Stimulated activated naive CD8-positive, alpha-beta T cell treated with anti-CD3 and anti-CD28 coated beads, Interleukin-15, Interleukin-2, amounts not matched to agents 100 ng/mL and 50 ng/mL, for 24 hours (primary cell): ENCODE data around the gene SLCO4A1.

Experiments used
- H3K27ac Mint-ChIP-seq: one replicate; pipeline ENCODE4 v1.8.0; 2021; ENCODE audit warnings: mild to moderate bottlenecking, mixed read lengths
- H3K27me3 Mint-ChIP-seq: one replicate; pipeline ENCODE4 v1.8.0; 2021; ENCODE audit warnings: mixed read lengths
- H3K36me3 Mint-ChIP-seq: one replicate; pipeline ENCODE4 v1.8.0; 2021; ENCODE audit warnings: low read depth, mixed read lengths
- H3K4me1 Mint-ChIP-seq: one replicate; pipeline ENCODE4 v1.8.0; 2021; ENCODE audit warnings: low read depth, mixed read lengths
- H3K4me3 Mint-ChIP-seq: one replicate; pipeline ENCODE4 v1.8.0; 2021; ENCODE audit warnings: mild to moderate bottlenecking, mixed read lengths
- H3K9me3 Mint-ChIP-seq: one replicate; pipeline ENCODE4 v1.8.0; 2021; ENCODE audit warnings: mixed read lengths

The SLCO4A1 gene

DNA sequence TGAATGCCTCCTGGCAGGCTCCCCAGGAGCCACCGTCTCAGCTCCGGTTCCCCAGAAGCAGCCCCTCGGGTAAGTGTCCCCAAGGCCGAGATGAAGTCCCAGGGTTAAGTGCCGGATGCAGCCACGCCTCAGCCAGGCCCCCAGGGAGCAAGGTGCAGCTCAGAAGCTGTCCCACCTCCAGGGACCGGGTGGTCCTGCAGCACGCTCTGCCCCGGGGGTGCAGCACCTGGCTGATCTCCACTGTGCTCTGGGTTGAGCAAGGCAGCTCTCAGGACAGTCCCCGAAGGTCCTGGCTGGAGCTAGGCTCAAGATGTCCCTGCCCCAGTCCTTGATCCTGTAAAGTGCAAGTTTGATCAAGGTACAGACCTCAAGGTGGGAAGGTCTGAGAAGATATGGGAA is 51.2 kb downstream of the SLCO4A1 start:
- H3K9me3 Mint-ChIP-seq, result no peaks in the 10 kb centered on the region
- H3K27me3 Mint-ChIP-seq, result peaks cover 3% of the 10 kb centered on the region
- H3K4me1 Mint-ChIP-seq, result peaks cover 5% of the 10 kb centered on the region
- no peak overlapping the region for H3K4me3 Mint-ChIP-seq
- H3K27ac Mint-ChIP-seq, result no peak overlapping the region
- H3K36me3 Mint-ChIP-seq, result no peaks in the 10 kb centered on the region

GRCh38 chr20:62694106-62694505 is 51.8 kb downstream of the SLCO4A1 start:
- H3K9me3 Mint-ChIP-seq, result no peaks in the 10 kb centered on the region
- no peak overlapping the region for H3K27ac Mint-ChIP-seq
- H3K4me3 Mint-ChIP-seq, result no peak overlapping the region
- H3K4me1 Mint-ChIP-seq, result peaks cover 5% of the 10 kb centered on the region
- no peaks in the 10 kb centered on the region for H3K36me3 Mint-ChIP-seq
- peaks cover 3% of the 10 kb centered on the region for H3K27me3 Mint-ChIP-seq

DNA sequence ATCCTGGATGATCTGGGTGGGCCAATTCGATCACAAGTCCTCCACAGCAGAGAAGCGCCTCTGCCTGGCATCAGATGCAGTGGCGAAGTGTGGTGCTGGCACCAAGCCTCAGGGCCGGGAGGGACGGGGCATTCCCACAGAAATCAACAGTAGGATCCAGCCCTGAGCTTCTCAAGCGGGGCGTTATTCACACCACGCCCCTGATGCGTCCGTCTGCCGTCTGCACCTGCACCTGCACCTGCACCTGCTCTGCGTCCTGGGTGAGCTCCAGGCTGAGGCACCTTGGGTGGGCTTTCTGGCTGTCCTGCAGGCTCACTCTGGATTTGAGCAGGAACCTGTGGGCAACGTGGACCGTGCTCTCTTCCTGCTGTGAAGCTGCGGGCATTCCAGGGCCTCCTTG is 52.6 kb downstream of the SLCO4A1 start:
- no peak overlapping the region for H3K27ac Mint-ChIP-seq
- H3K4me3 Mint-ChIP-seq, result no peak overlapping the region
- no peaks in the 10 kb centered on the region for H3K36me3 Mint-ChIP-seq
- H3K27me3 Mint-ChIP-seq, result peaks cover 3% of the 10 kb centered on the region
- no peaks in the 10 kb centered on the region for H3K9me3 Mint-ChIP-seq
- H3K4me1 Mint-ChIP-seq, result peaks cover 5% of the 10 kb centered on the region

DNA sequence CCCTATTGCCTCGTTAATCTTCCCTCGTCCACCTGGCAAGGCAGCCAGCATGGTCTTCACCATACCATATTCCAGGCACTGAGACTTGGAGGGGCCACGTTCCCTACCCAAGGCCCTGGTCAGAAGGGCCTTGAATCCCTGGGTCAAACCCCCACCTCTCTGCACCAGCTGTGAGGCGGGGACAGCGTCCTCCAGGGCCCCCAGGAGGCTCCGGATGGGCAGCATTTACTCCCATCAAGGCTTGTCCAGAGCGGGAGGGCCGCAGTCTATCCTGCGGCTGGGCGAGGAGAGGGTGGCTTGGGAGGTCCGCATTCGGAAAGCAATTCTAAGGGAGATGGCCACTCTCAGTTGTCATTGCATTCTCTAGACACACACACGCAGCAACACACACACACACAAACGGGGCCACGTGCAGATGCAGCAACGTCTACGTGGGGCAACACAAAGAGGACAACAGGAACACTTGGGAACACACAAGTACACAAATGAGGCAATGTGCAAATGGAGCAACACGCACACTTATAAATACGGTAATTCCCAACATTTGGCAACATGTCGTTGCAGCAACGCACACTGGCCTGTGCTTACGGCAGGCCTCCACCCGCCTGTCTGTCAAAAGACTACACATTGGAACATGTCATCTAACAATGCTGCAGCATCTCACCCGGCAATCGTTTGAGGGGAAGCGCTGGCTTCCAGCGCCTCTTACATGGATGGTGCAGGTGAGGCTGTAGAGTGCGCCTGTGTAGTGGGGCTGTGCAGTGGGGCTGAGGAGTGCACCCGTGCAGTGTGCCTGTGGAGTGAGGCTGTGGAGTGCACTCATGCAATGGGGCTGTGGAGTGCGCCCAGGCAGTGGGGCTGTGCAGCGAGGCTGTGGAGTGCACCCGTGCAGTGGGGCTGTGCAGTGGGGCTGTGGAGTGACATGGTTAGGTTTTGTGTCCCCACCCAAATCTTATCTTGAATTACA is 53.4 kb downstream of the SLCO4A1 start:
- no peak overlapping the region for H3K27ac Mint-ChIP-seq
- H3K27me3 Mint-ChIP-seq, result peaks cover 3% of the 10 kb centered on the region
- no peak overlapping the region for H3K4me3 Mint-ChIP-seq
- peaks cover 5% of the 10 kb centered on the region for H3K4me1 Mint-ChIP-seq
- H3K36me3 Mint-ChIP-seq, result no peaks in the 10 kb centered on the region
- no peaks in the 10 kb centered on the region for H3K9me3 Mint-ChIP-seq

GRCh38 chr20:62696434-62696957 is 54.2 kb downstream of the SLCO4A1 start:
- Mint-ChIP-seq H3K27ac (no peak overlapping the region), H3K9me3 (no peaks in the 10 kb centered on the region), H3K4me3 (no peak overlapping the region), H3K27me3 (peaks cover 3% of the 10 kb centered on the region), H3K36me3 (no peaks in the 10 kb centered on the region), H3K4me1 (peaks cover 3% of the 10 kb centered on the region)

DNA sequence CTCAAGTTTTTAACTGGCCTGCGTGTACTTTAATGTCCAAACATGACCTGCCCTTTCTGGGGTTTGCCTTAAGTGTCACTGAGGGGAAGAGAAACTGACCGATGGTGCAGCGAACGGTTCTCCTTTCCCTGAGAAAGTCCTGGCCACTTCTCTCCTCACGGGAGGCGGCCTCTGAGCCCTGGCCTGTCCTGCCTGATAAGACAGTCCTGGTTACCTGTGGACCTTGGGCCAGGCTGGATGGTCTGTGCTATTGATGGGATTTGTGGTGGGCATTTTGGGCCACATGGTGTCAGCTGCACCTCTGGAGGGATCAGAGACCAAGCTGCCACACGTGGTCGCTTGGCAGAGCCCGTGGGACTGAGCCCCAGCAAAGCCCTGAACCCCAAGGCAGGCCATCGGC is 54.7 kb downstream of the SLCO4A1 start:
- Mint-ChIP-seq H3K36me3 (no peaks in the 10 kb centered on the region), H3K9me3 (no peaks in the 10 kb centered on the region), H3K4me3 (no peak overlapping the region), H3K4me1 (no peaks in the 10 kb centered on the region), H3K27ac (no peak overlapping the region), H3K27me3 (peaks cover 3% of the 10 kb centered on the region)

DNA sequence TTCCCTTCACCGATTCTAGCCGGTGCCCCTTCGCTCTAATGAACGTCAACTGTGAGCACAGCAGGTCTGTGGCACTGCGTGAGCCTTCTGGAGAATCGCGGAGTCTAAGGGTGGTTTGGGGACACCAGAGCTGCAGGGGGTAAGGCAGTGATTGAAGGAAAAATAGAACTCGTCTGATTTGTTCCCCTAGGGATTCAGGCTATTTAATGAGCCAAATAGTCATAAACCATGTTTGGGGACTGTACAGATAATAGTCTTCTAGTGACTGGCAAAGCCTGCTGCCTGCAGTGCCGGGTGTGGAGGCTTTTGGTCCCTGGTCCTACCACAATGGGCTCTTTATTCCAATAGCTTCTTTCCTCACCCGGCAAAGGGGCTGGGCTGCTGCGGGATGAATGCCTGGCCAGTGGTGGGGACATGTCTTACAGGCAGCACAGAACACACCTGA is 55.2 kb downstream of the SLCO4A1 start:
- Mint-ChIP-seq H3K27ac (no peak overlapping the region), H3K27me3 (peaks cover 3% of the 10 kb centered on the region), H3K9me3 (no peaks in the 10 kb centered on the region), H3K4me1 (no peaks in the 10 kb centered on the region), H3K36me3 (no peaks in the 10 kb centered on the region), H3K4me3 (no peak overlapping the region)

- Mint-ChIP-seq H3K4me1 (no peaks in the 10 kb centered on the region), H3K4me3 (no peak overlapping the region), H3K27ac (no peak overlapping the region), H3K9me3 (no peaks in the 10 kb centered on the region), H3K27me3 (no peaks in the 10 kb centered on the region), H3K36me3 (no peaks in the 10 kb centered on the region)
Observed at GRCh38 chr20:62698231-62698630, 55.9 kb downstream of the SLCO4A1 start.

DNA sequence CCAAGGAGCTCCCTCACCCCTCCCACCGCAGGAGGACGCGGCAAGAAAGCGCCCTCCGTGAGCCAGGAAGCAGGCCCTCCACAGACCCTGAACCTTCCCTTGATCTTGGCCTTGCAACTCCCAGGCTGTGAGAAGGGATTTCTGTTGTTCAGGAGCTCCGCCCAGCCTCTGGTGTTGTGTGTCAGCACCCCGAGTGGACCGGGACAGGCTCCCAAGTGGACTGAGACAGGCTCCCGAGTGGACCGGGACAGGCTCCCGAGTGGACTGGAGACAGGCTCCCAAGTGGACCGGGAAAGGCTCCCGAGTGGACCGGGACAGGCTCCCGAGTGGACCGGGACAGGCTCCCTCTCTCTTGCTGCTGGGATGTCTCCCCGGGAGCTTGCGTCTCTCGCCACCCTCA is 57.0 kb downstream of the SLCO4A1 start:
- H3K4me1 Mint-ChIP-seq, result peaks cover 4% of the 10 kb centered on the region
- no peak overlapping the region for H3K4me3 Mint-ChIP-seq
- H3K27ac Mint-ChIP-seq, result no peak overlapping the region
- no peaks in the 10 kb centered on the region for H3K27me3 Mint-ChIP-seq
- no peaks in the 10 kb centered on the region for H3K36me3 Mint-ChIP-seq
- H3K9me3 Mint-ChIP-seq, result no peaks in the 10 kb centered on the region

GRCh38 chr20:62699741-62700140 is 57.4 kb downstream of the SLCO4A1 start:
- Mint-ChIP-seq H3K27ac (no peak overlapping the region), H3K27me3 (no peaks in the 10 kb centered on the region), H3K36me3 (no peaks in the 10 kb centered on the region), H3K9me3 (no peaks in the 10 kb centered on the region), H3K4me3 (no peak overlapping the region), H3K4me1 (peaks cover 4% of the 10 kb centered on the region)

- Mint-ChIP-seq H3K4me3 (no peak overlapping the region), H3K36me3 (no peaks in the 10 kb centered on the region), H3K27me3 (no peaks in the 10 kb centered on the region), H3K9me3 (no peaks in the 10 kb centered on the region), H3K27ac (no peak overlapping the region), H3K4me1 (peaks cover 4% of the 10 kb centered on the region)
Observed at GRCh38 chr20:62700261-62700930, 58.1 kb downstream of the SLCO4A1 start.

GRCh38 chr20:62701161-62702012 is 59.1 kb downstream of the SLCO4A1 start:
- H3K27me3 Mint-ChIP-seq, result no peaks in the 10 kb centered on the region
- H3K4me3 Mint-ChIP-seq, result no peak overlapping the region
- no peaks in the 10 kb centered on the region for H3K36me3 Mint-ChIP-seq
- H3K4me1 Mint-ChIP-seq, result peaks cover 4% of the 10 kb centered on the region
- no peaks in the 10 kb centered on the region for H3K9me3 Mint-ChIP-seq
- H3K27ac Mint-ChIP-seq, result no peak overlapping the region

GRCh38 chr20:62702013-62702300 is 59.7 kb downstream of the SLCO4A1 start:
- no peak overlapping the region for H3K4me3 Mint-ChIP-seq
- no peaks in the 10 kb centered on the region for H3K36me3 Mint-ChIP-seq
- no peak overlapping the region for H3K27ac Mint-ChIP-seq
- peaks cover 3% of the 10 kb centered on the region for H3K27me3 Mint-ChIP-seq
- H3K4me1 Mint-ChIP-seq, result peaks cover 4% of the 10 kb centered on the region
- no peaks in the 10 kb centered on the region for H3K9me3 Mint-ChIP-seq

- H3K27me3 Mint-ChIP-seq, result peaks cover 8% of the 10 kb centered on the region
- H3K36me3 Mint-ChIP-seq, result no peaks in the 10 kb centered on the region
- H3K27ac Mint-ChIP-seq, result peak overlapping the region; percentile 76
- H3K4me1 Mint-ChIP-seq, result peaks cover 7% of the 10 kb centered on the region
- no peaks in the 10 kb centered on the region for H3K9me3 Mint-ChIP-seq
- H3K4me3 Mint-ChIP-seq, result peak overlapping the region; percentile 38
Observed at GRCh38 chr20:62702895-62703852, 60.9 kb downstream of the SLCO4A1 start.
